HepG2 (cell line): ENCODE data around the gene GJA10. TPM values are rescaled to one million over a fixed set of nuclear protein-coding genes. Genes with fewer than 3 reads are reported as not detected.
"Not testable (repeated sequence)": the region's sequence is repeated elsewhere in the genome, so short reads cannot be mapped to it uniquely, and the experiment has no call there.

ENCODE experiments used
- ATAC-seq: fragments of 200-7000 bp; cut with Tn5 transposase; 3 replicates; pipeline ENCODE4 v1.9.1; 2020; ENCODE audit warnings: mild to moderate bottlenecking, moderate library complexity
- BruUV-seq: library from RNA; stranded (reverse); fragments of 400-500 nt; replicated peaks from 2 replicates; lab custom pipeline; 2021; lab: Mats Ljungman, UMichigan
- CTCF ChIA-PET: fragments of 300-600 bp; formaldehyde crosslinking; extraction: SDS; loops from one replicate; lab custom pipeline; 2021; ENCODE audit warnings: low total read pairs, inconsistent platforms, low intra/inter-chr PET ratio; lab: Yijun Ruan, JAX
- POLR2A ChIA-PET: fragments of 350-600 bp; sonication (Branson Sonifier 250); formaldehyde crosslinking; loops from one replicate; lab custom pipeline; 2020; ENCODE audit warnings: antibody characterized with exemption, inconsistent platforms; lab: Yijun Ruan, JAX
- DNase-seq: peaks from one replicate; pipeline ENCODE4 v3.0.0-alpha.2; 2015; ENCODE audit warnings: low spot score
- FAIRE-seq: peaks from 3 replicates; lab custom pipeline; 2011; peaks lifted over from hg19 to GRCh38; lab: Jason Lieb, UNC
- H2AFZ ChIP-seq: one replicate; pipeline ENCODE4 v1.6.1; 2011; ENCODE audit warnings: low read length, inconsistent platforms
- H3K27ac ChIP-seq: fragments of 300-600 bp; 3 replicates; pipeline ENCODE4 v1.8.0; 2011; ENCODE audit warnings: mixed run types, mild to moderate bottlenecking, mixed read lengths, low read length, inconsistent platforms; ENCODE audit not compliant: insufficient read depth; ENCODE audit errors: extremely low read length
- H3K27me3 ChIP-seq, 2 experiments: fragments of 200-600 bp in 1 of 2; 2 replicates in 1 of 2; 3 replicates in 1 of 2; pipeline versions ENCODE4 v1.6.0 to v1.8.0; 2011; ENCODE audit warnings: low read length in 2 of 2, mild to moderate bottlenecking in 2 of 2, moderate library complexity in 2 of 2, inconsistent platforms in 1 of 2; ENCODE audit not compliant: insufficient read depth in 2 of 2, control insufficient read depth in 1 of 2
- H3K36me3 ChIP-seq, 2 experiments: fragments of 200-600 bp in 1 of 2; replicated peaks in 1 of 2; 2 replicates in 1 of 2; 3 replicates in 1 of 2; pipeline versions ENCODE4 v1.5.1 to v1.8.0; 2011; ENCODE audit warnings: low read length in 2 of 2, inconsistent platforms in 1 of 2; ENCODE audit not compliant: insufficient read depth in 2 of 2, control insufficient read depth in 1 of 2
- H3K4me1 ChIP-seq: 2 replicates; pipeline ENCODE4 v1.5.1; 2012; ENCODE audit warnings: low read length, inconsistent platforms; ENCODE audit not compliant: insufficient read depth
- H3K4me2 ChIP-seq: 2 replicates; pipeline ENCODE4 v1.6.0; 2011; ENCODE audit warnings: low read depth, low read length, inconsistent platforms
- H3K4me3 ChIP-seq, 3 experiments: fragments of 200-600 bp in 1 of 3; sonication (generic), shearing (Covaris generic) in 1 of 3; replicated peaks in 1 of 3; 2 replicates each; pipeline ENCODE4 v1.5.1; 2011 to 2016; ENCODE audit warnings: low read length in 3 of 3, inconsistent platforms in 2 of 3, low read depth in 2 of 3, mild to moderate bottlenecking in 2 of 3, control low read depth in 1 of 3, mixed read lengths in 1 of 3; ENCODE audit not compliant: insufficient read depth in 1 of 3
- H3K79me2 ChIP-seq: one replicate; pipeline ENCODE4 v1.6.1; 2011; ENCODE audit warnings: low read length, inconsistent platforms; ENCODE audit not compliant: insufficient read depth
- H3K9ac ChIP-seq: 2 replicates; pipeline ENCODE4 v1.6.0; 2011; ENCODE audit warnings: mild to moderate bottlenecking, low read depth, low read length, inconsistent platforms; ENCODE audit not compliant: insufficient read depth
- H3K9me3 ChIP-seq: 2 replicates; pipeline ENCODE4 v1.5.1; 2012; ENCODE audit warnings: mild to moderate bottlenecking, low read length
- H4K20me1 ChIP-seq: 2 replicates; pipeline ENCODE4 v1.6.0; 2011; ENCODE audit warnings: inconsistent platforms, mild to moderate bottlenecking, low read length, moderate library complexity; ENCODE audit not compliant: insufficient read depth
- ARID5B ChIP-seq: IDR thresholded peaks from 2 replicates; pipeline ENCODE4 v1.4.0; 2020; ENCODE audit warnings: mild to moderate bottlenecking, missing genetic modification reagents
- CREB3 ChIP-seq: sonication (generic); formaldehyde crosslinking; IDR thresholded peaks from 2 replicates; pipeline ENCODE4 v1.5.0; 2020; ENCODE audit warnings: missing genetic modification reagents
- NFYB ChIP-seq: sonication (generic); formaldehyde crosslinking; IDR thresholded peaks from 2 replicates; pipeline ENCODE4 v1.4.0; 2020; ENCODE audit warnings: missing genetic modification reagents
- NKX3-1 ChIP-seq: sonication (generic); formaldehyde crosslinking; IDR thresholded peaks from 2 replicates; pipeline ENCODE4 v1.5.0; 2020; ENCODE audit warnings: missing genetic modification reagents
- ZNF230 ChIP-seq: sonication (generic); formaldehyde crosslinking; IDR thresholded peaks from 2 replicates; pipeline ENCODE4 v1.4.0; 2020; ENCODE audit warnings: mild to moderate bottlenecking, missing genetic modification reagents
- ZNF274 ChIP-seq: sonication (generic); formaldehyde crosslinking; IDR thresholded peaks from 2 replicates; pipeline ENCODE4 v1.5.1; 2020; ENCODE audit warnings: mild to moderate bottlenecking, missing genetic modification reagents
- ZNF367 ChIP-seq: sonication (generic); formaldehyde crosslinking; IDR thresholded peaks from 2 replicates; pipeline ENCODE4 v1.4.0; 2020; ENCODE audit warnings: missing genetic modification reagents, borderline replicate concordance
- WGBS: methylation state at CpG from one replicate; pipeline ENCODE4 v1.1.6; 2017; ENCODE audit warnings: low lambda C conversion rate; 5-methylcytosine and 5-hydroxymethylcytosine counted together
- in situ Hi-C: cut with HindIII; loops from 2 replicates; pipeline ENCODE4 v1.10.0; 2017; ENCODE audit warnings: low pct_unique_long_range_greater_than_20kb; ENCODE audit not compliant: extremely low pct_ligation_motif_present
- intact Hi-C: fragments of 100-400 bp; cut with micrococcal nuclease; formaldehyde crosslinking; loops from one replicate; pipeline ENCODE4 v1.10.0; 2022; ENCODE audit not compliant: unreplicated experiment
- polyA plus RNA-seq, 8 experiments: library from polyadenylated mRNA; depleted of rRNA in 3 of 8; stranded (reverse) in 7 of 8; unstranded in 1 of 8; fragments of >200 nt; fragmentation: Illumina TruSeq in 4 of 8; extraction: Trizol in 4 of 8; gene quantifications; 2 replicates each; pipeline versions ENCODE4 v1.2.1 to v1.2.3, GENCODE V29; 2011 to 2016; ENCODE audit warnings: low read depth in 4 of 8, missing spikeins in 1 of 8, mixed read lengths in 1 of 8; ENCODE audit not compliant: insufficient read depth in 1 of 8
- total RNA-seq, 5 experiments: library from RNA; depleted of rRNA; stranded (reverse); fragments of >200 nt; fragmentation: Illumina TruSeq; extraction: Trizol; gene quantifications; 2 replicates each; pipeline ENCODE4 v1.2.3, GENCODE V29; 2016; ENCODE audit warnings: low read depth in 1 of 5
- TF ChIP-seq, protein P1 (sequence below): sonication (generic); formaldehyde crosslinking; IDR thresholded peaks from 2 replicates; pipeline ENCODE4 v1.4.0; 2020; ENCODE audit warnings: missing genetic modification reagents
- TF ChIP-seq, protein P2 (sequence below): sonication (generic); formaldehyde crosslinking; IDR thresholded peaks from 2 replicates; pipeline ENCODE4 v1.4.0; 2020; ENCODE audit warnings: missing genetic modification reagents

The GJA10 gene
- total and polyA plus RNA-seq, 2 of the 13 experiments (the other 11 are each of a cell fraction or from before 2014, with no cell fraction given): not detected

DNA sequence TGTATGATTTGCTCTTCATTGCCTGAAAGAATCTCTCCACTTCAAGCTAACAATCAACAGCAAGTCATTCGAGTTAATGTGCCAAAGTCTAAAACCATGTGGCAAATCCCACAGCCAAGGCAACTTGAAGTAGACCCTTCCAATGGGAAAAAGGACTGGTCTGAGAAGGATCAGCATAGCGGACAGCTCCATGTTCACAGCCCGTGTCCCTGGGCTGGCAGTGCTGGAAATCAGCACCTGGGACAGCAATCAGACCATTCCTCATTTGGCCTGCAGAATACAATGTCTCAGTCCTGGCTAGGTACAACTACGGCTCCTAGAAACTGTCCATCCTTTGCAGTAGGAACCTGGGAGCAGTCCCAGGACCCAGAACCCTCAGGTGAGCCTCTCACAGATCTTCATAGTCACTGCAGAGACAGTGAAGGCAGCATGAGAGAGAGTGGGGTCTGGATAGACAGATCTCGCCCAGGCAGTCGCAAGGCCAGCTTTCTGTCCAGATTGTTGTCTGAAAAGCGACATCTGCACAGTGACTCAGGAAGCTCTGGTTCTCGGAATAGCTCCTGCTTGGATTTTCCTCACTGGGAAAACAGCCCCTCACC lies 1.1 kb downstream of the GJA10 start (continued):
- TF ChIP-seq, protein P1, sequence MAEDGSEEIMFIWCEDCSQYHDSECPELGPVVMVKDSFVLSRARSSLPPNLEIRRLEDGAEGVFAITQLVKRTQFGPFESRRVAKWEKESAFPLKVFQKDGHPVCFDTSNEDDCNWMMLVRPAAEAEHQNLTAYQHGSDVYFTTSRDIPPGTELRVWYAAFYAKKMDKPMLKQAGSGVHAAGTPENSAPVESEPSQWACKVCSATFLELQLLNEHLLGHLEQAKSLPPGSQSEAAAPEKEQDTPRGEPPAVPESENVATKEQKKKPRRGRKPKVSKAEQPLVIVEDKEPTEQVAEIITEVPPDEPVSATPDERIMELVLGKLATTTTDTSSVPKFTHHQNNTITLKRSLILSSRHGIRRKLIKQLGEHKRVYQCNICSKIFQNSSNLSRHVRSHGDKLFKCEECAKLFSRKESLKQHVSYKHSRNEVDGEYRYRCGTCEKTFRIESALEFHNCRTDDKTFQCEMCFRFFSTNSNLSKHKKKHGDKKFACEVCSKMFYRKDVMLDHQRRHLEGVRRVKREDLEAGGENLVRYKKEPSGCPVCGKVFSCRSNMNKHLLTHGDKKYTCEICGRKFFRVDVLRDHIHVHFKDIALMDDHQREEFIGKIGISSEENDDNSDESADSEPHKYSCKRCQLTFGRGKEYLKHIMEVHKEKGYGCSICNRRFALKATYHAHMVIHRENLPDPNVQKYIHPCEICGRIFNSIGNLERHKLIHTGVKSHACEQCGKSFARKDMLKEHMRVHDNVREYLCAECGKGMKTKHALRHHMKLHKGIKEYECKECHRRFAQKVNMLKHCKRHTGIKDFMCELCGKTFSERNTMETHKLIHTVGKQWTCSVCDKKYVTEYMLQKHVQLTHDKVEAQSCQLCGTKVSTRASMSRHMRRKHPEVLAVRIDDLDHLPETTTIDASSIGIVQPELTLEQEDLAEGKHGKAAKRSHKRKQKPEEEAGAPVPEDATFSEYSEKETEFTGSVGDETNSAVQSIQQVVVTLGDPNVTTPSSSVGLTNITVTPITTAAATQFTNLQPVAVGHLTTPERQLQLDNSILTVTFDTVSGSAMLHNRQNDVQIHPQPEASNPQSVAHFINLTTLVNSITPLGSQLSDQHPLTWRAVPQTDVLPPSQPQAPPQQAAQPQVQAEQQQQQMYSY (CRISPR knock-in tag): no peak
- TF ChIP-seq ZNF230 (CRISPR knock-in tag) (no peak), NKX3-1 (peak; percentile 91), ARID5B (CRISPR knock-in tag) (peak; percentile 61; the same call in 1 of the 2 replicates), ZNF274 (no peak), ZNF367 (CRISPR knock-in tag) (peak; percentile 81; the same call in 1 of the 2 replicates), NFYB (no peak), CREB3 (CRISPR knock-in tag) (peak; percentile 91; the same call in 1 of the 2 replicates)
- TF ChIP-seq, protein P2, sequence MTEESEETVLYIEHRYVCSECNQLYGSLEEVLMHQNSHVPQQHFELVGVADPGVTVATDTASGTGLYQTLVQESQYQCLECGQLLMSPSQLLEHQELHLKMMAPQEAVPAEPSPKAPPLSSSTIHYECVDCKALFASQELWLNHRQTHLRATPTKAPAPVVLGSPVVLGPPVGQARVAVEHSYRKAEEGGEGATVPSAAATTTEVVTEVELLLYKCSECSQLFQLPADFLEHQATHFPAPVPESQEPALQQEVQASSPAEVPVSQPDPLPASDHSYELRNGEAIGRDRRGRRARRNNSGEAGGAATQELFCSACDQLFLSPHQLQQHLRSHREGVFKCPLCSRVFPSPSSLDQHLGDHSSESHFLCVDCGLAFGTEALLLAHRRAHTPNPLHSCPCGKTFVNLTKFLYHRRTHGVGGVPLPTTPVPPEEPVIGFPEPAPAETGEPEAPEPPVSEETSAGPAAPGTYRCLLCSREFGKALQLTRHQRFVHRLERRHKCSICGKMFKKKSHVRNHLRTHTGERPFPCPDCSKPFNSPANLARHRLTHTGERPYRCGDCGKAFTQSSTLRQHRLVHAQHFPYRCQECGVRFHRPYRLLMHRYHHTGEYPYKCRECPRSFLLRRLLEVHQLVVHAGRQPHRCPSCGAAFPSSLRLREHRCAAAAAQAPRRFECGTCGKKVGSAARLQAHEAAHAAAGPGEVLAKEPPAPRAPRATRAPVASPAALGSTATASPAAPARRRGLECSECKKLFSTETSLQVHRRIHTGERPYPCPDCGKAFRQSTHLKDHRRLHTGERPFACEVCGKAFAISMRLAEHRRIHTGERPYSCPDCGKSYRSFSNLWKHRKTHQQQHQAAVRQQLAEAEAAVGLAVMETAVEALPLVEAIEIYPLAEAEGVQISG (CRISPR knock-in tag): peak; percentile 58

DNA sequence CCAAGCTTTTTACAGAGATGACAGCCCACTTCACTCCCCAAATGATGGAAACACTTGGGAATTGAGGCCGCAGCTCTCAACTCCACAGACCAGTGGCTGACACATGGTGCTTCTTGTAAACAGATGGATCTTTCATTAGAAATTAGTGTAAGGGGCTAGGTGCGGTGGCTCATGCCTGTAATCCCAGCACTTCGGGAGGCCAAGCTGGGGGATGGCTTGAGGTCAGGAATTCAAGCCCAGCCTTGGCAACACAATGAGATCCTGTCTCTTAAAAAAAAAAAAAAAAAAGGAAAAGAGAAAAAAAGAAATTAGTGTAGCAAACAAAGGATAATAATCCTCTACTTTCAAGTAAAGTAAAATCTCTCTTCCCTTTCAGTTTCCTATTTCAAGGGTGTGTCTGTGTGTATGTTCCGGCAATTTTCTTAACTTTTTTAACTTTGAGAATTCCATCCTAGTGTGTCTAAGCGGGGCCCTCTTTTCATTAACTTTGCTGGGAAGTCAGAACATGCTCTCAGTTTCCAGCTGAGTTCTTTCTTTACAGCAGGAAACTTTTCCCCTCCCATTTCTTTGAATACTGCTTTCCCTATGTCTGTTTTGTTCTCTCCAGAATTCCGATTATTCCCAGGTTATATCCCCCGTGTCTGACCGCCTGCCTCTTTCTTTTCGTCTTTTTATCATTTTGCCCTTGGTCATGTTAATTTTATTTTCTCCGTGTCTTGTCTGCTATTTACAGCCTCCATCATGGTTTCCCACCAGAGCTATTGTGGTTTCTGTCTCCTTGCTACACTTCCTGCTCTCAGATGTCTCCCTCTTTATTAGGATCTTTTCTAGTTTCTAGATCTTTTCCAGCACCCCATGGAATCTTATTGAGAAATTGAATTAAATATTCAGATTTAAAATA lies 16.0 kb downstream of the GJA10 start:
- H3K27me3 ChIP-seq, H2AFZ ChIP-seq, DNase-seq, H3K9ac ChIP-seq, BruUV-seq, in situ Hi-C loops, H4K20me1 ChIP-seq, H3K4me1 ChIP-seq, H3K27ac ChIP-seq, ATAC-seq, CTCF ChIA-PET, H3K4me3 ChIP-seq, H3K36me3 ChIP-seq, intact Hi-C loops, H3K9me3 ChIP-seq, H3K4me2 ChIP-seq, POLR2A ChIA-PET, H3K79me2 ChIP-seq: not testable (repeated sequence)
- peak; percentile 39 for FAIRE-seq
- 29% methylated on average over 10 of the region's 10 CpGs for WGBS
